ENCODE results near the gene C2CD4D.
A peak's percentile ranks its signal among the peaks of the same experiment; 100 is the strongest.

C2CD4D gene

GRCh38 chr1:151809985-151810556 is 29.5 kb downstream of the C2CD4D start:
- no peak for DNase-seq

GRCh38 chr1:151809290-151809984 is 30.2 kb downstream of the C2CD4D start:
- no peak for DNase-seq

- no peak for DNase-seq
Observed at GRCh38 chr1:151807766-151808165, 31.9 kb downstream of the C2CD4D start.

GRCh38 chr1:151807131-151807530 is 32.5 kb downstream of the C2CD4D start:
- no peak for DNase-seq

GRCh38 chr1:151806170-151806569 is 33.5 kb downstream of the C2CD4D start:
- DNase-seq, result no peak

GRCh38 chr1:151805066-151805820 is 34.4 kb downstream of the C2CD4D start, which contains the start of gene LINGO4:
Gene LINGO4 (minus strand): TSS chr1:151805419. CDS start chr1:151802704, 2,715 bp downstream.
- no peak for DNase-seq

GRCh38 chr1:151803915-151804314 is 35.7 kb downstream of the C2CD4D start:
- no peak for DNase-seq

GRCh38 chr1:151803164-151803563 is 36.5 kb downstream of the C2CD4D start:
- no peak for DNase-seq

- no peak for DNase-seq
Observed at GRCh38 chr1:151802372-151802771, 37.2 kb downstream of the C2CD4D start.

GRCh38 chr1:151801846-151802245 is 37.8 kb downstream of the C2CD4D start:
- DNase-seq, result no peak

GRCh38 chr1:151801310-151801820 is 38.3 kb downstream of the C2CD4D start:
- no peak for DNase-seq

GRCh38 chr1:151800830-151801229 is 38.8 kb downstream of the C2CD4D start:
- no peak for DNase-seq

- no peak for DNase-seq
Observed at GRCh38 chr1:151799179-151800022, 40.2 kb downstream of the C2CD4D start.

- no peak for DNase-seq
Observed at GRCh38 chr1:151798571-151798970, 41.0 kb downstream of the C2CD4D start.

GRCh38 chr1:151790940-151791651 is 48.5 kb downstream of the C2CD4D start:
- DNase-seq, result no peak

GRCh38 chr1:151790071-151790939 is 49.3 kb downstream of the C2CD4D start, which contains the start of gene TDRKH:
Gene TDRKH (minus strand): TSS chr1:151790500. CDS start chr1:151783022, 7,478 bp downstream.
- DNase-seq, result peak; percentile 97
